ENCODE results near the gene ROS1.
"Not testable (repeated sequence)": the region's sequence is repeated elsewhere in the genome, so short reads cannot be mapped to it uniquely, and the experiment has no call there.

Gene ROS1

DNA sequence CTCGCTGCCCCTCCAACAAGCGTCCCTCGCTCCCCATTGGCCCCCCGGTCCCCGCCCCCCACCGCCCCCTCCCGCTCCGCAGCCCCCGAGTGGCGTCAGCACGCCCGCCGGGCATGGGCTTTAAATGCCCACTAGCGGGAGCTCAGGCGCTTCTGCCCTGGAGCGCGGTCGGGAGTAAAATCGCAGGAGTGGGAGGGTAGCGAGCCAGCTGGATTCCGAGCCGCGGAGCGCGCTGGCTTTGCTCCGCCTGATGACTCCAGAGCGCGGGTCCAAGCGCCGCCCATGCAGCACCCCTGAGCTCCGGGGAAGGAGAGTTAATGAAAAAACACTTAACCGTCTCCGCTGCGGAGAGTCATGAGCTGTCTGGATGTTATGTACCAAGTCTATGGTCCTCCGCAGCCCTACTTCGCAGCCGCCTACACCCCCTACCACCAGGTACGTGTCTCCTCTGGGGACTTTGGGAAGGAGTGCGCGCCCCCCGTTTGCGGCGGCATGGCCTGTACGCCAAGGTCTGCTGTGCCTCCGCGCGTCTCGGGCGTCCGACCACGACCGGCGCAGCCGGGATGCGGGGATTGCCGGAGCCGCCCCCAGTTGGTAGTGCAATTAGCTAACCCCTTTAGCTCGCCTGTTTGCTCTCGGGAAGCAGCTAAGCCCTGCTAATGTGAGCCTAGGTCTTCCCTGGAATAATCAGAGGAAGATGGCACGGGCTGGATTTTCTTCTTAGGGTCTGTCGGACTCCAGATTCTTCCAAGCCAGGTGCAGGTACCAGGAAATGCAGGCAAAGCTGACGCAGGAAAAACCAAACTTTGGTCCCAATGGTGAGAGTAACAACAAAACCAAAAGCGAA, 160.1 kb downstream of the ROS1 start, which contains the start of gene VGLL2:
VGLL2 (plus strand) TSS at position 149 of the 847 bp plus-strand sequence; CDS start at position 355, 206 bp downstream.
- no peak for DNase-seq

DNA sequence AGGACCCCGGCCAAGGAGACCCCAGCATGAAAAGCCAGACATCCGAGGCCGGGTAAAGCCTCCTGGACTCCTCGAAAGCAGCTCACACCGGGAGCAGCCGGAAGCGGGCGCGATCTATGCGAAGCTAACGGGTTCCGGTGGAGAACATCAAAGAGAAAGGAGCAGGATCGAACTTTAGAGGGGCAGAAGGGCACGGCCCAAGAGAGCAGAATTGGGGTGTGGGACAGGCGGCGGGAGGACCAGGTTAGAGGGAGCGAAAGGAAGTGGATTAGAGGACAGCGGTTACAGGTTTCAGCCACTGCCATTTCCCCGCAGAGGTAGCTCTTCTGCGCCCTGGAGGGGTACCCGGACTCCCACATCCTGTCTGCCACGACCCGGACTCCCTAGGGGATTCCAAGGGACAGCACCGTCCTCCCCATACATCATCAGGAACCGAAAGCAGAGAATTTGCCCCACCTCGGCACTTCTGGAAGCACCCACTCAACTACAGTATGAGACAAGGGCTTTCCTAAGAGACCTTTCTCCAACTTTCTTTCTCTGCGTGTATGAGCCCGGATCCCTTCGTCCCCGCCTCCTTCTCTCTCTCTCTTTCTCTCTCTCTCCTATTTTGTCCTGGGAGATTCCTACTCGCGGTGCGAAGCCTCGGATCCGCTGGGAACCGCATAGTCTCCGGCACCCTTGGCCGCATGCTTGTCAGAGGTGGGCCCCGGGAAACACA, 160.9 kb downstream of the ROS1 start:
- no peak for DNase-seq

DNA sequence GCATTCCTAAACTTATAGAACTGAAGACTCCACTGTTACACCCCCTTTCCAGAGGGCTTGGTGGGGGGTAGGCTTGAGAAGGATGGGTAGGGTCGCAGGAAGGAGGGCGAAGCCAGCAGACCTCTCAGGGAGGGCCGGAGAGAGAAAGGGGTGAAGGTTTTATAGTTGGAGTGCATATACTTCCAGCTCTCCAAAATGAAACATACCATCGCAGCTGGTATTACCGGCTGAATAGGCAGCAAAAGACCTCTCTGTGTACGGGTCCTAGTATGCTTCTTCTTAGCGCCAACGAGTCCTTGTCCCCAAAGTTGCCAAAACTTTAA, 161.4 kb downstream of the ROS1 start:
- DNase-seq: no peak

DNA sequence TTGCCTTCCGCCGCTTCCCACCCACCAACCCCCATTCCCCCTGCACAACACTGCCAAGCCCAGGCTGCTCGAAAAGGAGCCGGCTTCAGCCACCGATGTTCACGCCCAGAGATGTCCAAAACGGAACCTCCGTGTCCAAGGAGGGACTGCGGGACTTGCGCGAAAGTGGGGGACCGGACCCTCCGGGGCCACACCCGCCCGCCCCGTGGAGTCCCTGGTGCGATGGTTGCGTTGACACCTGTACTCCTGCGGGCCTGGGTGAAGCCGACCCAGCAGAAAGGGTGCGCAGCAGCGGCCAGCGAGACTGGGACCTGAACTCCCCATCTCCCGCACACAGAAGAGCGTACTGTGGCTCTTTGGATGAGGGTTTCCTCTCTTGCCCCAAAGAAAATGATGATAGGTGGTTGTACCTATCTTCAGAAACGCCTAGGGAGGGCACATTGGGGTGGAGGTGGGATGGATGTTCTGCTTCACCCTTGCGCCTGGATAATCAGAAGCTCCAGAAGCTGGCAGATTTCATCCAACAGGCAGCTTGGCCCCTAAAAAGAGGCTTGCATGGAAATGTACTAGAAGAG, 162.3 kb downstream of the ROS1 start:
- DNase-seq: no peak

DNA sequence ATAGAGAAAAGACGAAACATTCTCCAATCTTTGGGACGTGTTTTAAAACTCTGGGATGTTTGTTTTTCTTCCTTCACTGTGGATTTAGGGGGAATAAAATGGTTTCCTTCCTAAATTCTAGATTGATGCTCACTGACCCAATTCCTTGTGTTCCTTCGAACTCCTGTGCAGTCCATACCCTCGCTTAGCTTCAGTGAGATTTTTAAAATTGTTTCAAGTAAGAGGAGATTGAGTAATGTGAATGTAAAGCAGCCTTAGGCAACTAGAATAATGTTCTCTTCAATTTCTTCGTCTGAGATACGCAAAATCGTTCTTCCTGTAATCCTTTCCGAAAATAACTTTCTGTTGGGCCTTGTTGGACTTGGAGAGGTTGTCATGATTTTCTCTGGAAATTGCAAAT, 162.9 kb downstream of the ROS1 start:
- DNase-seq: no peak

DNA sequence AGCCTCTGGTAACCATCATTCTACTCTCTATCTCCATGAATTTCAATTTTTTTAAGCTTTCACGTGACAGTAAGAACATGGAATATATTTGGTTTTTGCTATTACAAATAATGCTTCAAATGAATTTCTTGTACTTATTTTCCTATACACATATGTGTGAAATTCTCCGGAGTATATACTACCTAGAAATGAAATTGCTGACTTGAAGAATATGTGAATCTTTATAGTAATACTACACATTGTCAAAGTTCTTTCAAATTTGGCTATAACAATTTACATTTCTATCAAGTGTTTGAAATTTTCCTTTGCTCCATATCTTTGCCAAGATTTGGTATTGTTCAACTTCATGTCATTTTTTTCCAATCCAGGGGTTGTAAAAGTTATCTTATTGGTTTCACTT, 172.0 kb downstream of the ROS1 start:
- no peak for DNase-seq

DNA sequence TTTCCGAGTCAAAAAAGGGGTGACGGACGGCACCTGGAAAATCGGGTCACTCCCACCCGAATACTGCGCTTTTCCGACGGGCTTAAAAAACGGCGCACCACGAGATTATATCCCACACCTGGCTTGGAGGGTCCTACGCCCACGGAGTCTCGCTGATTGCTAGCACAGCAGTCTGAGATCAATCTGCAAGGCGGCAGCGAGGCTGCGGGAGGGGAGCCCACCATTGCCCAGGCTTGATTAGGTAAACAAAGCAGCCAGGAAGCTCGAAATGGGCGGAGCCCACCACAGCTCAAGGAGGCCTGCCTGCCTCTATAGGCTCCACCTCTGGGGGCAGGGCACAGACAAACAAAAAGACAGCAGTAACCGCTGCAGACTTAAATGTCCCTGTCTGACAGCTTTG, 180.8 kb downstream of the ROS1 start:
- not testable (repeated sequence) for DNase-seq

DNA sequence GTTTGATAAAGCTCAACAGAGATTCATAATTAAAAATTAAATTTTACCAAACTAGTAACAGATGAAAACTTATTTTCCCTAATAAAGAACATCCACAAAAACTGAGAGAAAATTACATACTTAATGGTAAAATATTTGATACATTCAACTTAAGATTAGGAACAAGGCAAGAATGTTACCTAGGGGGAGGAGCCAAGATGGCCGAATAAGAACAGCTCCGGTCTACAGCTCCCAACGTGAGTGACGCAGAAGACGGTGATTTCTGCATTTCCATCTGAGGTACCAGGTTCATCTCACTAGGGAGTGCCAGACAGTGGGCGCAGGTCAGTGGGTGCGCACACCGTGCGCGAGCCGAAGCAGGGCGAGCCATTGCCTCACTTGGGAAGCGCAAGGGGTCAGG, 181.2 kb downstream of the ROS1 start:
- not testable (repeated sequence) for DNase-seq

Data from activated T-cell treated with anti-CD3 and anti-CD28 coated beads, Interleukin-2, amount 50 U/mL, for 48 hours (primary cell).